ENCODE results near the gene SUGP1. TPM values are rescaled to one million over a fixed set of nuclear protein-coding genes. Genes with fewer than 3 reads are reported as not detected.

SUGP1 gene, protein sequence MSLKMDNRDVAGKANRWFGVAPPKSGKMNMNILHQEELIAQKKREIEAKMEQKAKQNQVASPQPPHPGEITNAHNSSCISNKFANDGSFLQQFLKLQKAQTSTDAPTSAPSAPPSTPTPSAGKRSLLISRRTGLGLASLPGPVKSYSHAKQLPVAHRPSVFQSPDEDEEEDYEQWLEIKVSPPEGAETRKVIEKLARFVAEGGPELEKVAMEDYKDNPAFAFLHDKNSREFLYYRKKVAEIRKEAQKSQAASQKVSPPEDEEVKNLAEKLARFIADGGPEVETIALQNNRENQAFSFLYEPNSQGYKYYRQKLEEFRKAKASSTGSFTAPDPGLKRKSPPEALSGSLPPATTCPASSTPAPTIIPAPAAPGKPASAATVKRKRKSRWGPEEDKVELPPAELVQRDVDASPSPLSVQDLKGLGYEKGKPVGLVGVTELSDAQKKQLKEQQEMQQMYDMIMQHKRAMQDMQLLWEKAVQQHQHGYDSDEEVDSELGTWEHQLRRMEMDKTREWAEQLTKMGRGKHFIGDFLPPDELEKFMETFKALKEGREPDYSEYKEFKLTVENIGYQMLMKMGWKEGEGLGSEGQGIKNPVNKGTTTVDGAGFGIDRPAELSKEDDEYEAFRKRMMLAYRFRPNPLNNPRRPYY
- total RNA-seq = 21.0 and 27.0 TPM in 2 replicates

DNA sequence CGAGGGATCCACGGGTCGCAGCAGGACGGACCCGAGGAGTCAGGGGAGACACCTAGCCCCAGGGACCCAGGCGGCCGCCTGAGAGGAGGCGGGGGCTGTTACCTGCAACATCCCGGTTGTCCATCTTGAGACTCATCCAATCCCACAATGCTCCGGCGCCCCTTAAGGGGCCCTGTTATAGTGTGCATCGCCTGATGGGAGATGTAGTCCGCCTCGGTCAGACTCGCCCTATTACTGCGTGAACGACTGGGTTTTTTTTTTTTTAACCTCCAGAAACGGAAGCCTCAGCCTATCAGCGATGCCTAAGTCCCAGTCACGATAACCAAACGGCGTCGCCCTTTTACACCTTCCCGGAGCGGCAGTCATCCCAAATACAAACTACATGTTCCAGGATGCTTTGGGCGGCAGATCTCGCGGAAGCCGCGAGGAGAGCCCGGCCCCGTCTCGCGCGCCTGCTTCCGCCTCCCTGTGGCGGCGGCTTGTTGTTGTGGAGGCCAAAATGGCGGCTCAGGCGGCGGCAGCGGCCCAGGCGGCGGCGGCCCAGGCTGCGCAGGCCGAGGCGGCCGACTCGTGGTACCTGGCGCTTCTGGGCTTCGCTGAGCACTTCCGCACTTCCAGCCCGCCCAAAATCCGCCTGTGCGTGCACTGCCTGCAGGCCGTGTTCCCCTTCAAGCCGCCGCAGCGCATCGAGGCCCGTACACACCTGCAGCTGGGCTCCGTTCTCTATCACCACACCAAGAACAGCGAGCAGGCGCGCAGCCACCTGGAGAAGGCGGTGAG is at the start of gene SUGP1, which contains the start of gene MAU2:
Gene SUGP1 (minus strand): TSS at position 149 of the 780 bp plus-strand sequence. CDS start 13 bp downstream, at position 136.
Gene MAU2 (plus strand): TSS at position 469 of the 780 bp plus-strand sequence. CDS start 31 bp downstream, at position 500.

Other genes with a start within 250 kb of the SUGP1 start
- 15.5 and 24.7 TPM in 2 replicates for gene TMEM161A, start 182.0 kb downstream of the SUGP1 start, total RNA-seq
- not detected in 2 replicates for gene MEF2B, start 150.2 kb downstream of the SUGP1 start, total RNA-seq
- 13.4 and 15.7 TPM in 2 replicates for gene BORCS8, start 128.4 kb downstream of the SUGP1 start, total RNA-seq
- 63.9 and 72.1 TPM in 2 replicates for gene RFXANK, start 128.3 kb downstream of the SUGP1 start, total RNA-seq
- gene NR2C2AP, start 117.1 kb downstream of the SUGP1 start, total RNA-seq = 11.8 and 15.3 TPM in 2 replicates
- gene NCAN, start 108.6 kb downstream of the SUGP1 start, total RNA-seq = not detected in 2 replicates
- gene TM6SF2, start 47.2 kb downstream of the SUGP1 start, total RNA-seq = not detected in 2 replicates
- 13.8 and 48.1 TPM in 2 replicates for gene MAU2, start 320 bp upstream of the SUGP1 start, total RNA-seq
- gene GATAD2A, start 85.2 kb upstream of the SUGP1 start, total RNA-seq = 32.9 and 70.2 TPM in 2 replicates
- 1.0 and 1.3 TPM in 2 replicates for gene TSSK6, start 195.0 kb upstream of the SUGP1 start, total RNA-seq
- gene NDUFA13, start 195.7 kb upstream of the SUGP1 start, total RNA-seq = 183 and 201 TPM in 2 replicates
- gene YJEFN3, start 208.4 kb upstream of the SUGP1 start, total RNA-seq = 0.31 TPM in 1 of 2 replicates, not detected in the other
- gene CILP2, start 217.8 kb upstream of the SUGP1 start, total RNA-seq = under 0.01 TPM in 1 of 2 replicates, not detected in the other